ENCODE results near the gene RBM23. TPM values are rescaled to one million over a fixed set of nuclear protein-coding genes. Genes with fewer than 3 reads are reported as not detected.

The RBM23 gene
- polyA plus RNA-seq, 1 donor (not counting 4 experiments of a cell fraction or from before 2014, with no cell fraction given), result 50.8 TPM

GRCh38 chr14:22897357-22897756, 21.6 kb downstream of the RBM23 start:
- H3K4me3 ChIP-seq (ENCODE audit: control insufficient read depth in 2 of 3, extremely low read depth in 1 of 3, insufficient read depth in 2 of 3, low read depth in 1 of 3, low read length in 3 of 3), result no peak overlapping the region
- H3K27ac ChIP-seq (ENCODE audit: control insufficient read depth, insufficient read depth, low read length), result no peak overlapping the region
- dilution Hi-C loops (cut with MboI; ENCODE audit: extremely low pct_ligation_motif_present, low sequenced_read_pairs), result no loop called here
- TF ChIP-seq EZH2 (IDR thresholded peaks at IDR 0.05; ENCODE audit: low read length) (no peak), CTCF (optimal IDR thresholded peaks at IDR 0.05 in 1 of 3, IDR thresholded peaks at IDR 0.05 in 1 of 3, conservative IDR thresholded peaks at IDR 0.05 in 1 of 3; ENCODE audit: extremely low read depth in 1 of 3, insufficient read depth in 2 of 3, low read length in 3 of 3) (no peak)
- peaks cover 14% of the 10 kb centered on the region for H3K4me1 ChIP-seq (ENCODE audit: control insufficient read depth, extremely low read depth, insufficient read depth, low read length)
- H3K36me3 ChIP-seq (ENCODE audit: control insufficient read depth in 2 of 2, extremely low read depth in 1 of 2, insufficient read depth in 2 of 2, low read length in 2 of 2), result peaks cover 12 to 17% of the 10 kb centered on the region in 2 experiments
- no peaks in the 10 kb centered on the region for H3K9me3 ChIP-seq (ENCODE audit: control insufficient read depth, low read depth, low read length)
- H3K4me2 ChIP-seq (ENCODE audit: control insufficient read depth, extremely low read depth, insufficient read depth, low read depth, low read length), result no peak overlapping the region
- DNase-seq (ENCODE audit: low read depth, low spot score), result no peak
- H3K9me1 ChIP-seq (ENCODE audit: control insufficient read depth, extremely low read depth, insufficient read depth, low read length), result no peaks in the 10 kb centered on the region
- no peak overlapping the region for H2AFZ ChIP-seq (ENCODE audit: control insufficient read depth, low read length)
- H3K27me3 ChIP-seq (ENCODE audit: control insufficient read depth, extremely low read depth, insufficient read depth, low read length), result no peaks in the 10 kb centered on the region
- H3K9ac ChIP-seq (ENCODE audit: control insufficient read depth, extremely low read depth, insufficient read depth, low read length), result no peak overlapping the region
- no peaks in the 10 kb centered on the region for H4K20me1 ChIP-seq (ENCODE audit: control insufficient read depth, extremely low read depth, insufficient read depth, low read length)
- H3K79me2 ChIP-seq (ENCODE audit: control insufficient read depth, insufficient read depth, low read length), result no peaks in the 10 kb centered on the region
- FAIRE-seq, result no peak

GRCh38 chr14:22896760-22897159, 22.2 kb downstream of the RBM23 start:
- Histone ChIP-seq H3K4me3 (ENCODE audit: control insufficient read depth in 2 of 3, extremely low read depth in 1 of 3, insufficient read depth in 2 of 3, low read depth in 1 of 3, low read length in 3 of 3) (no peak overlapping the region), H3K27me3 (ENCODE audit: control insufficient read depth, extremely low read depth, insufficient read depth, low read length) (no peaks in the 10 kb centered on the region), H3K79me2 (ENCODE audit: control insufficient read depth, insufficient read depth, low read length) (no peaks in the 10 kb centered on the region), H3K27ac (ENCODE audit: control insufficient read depth, insufficient read depth, low read length) (no peak overlapping the region), H3K4me1 (ENCODE audit: control insufficient read depth, extremely low read depth, insufficient read depth, low read length) (peaks cover 14% of the 10 kb centered on the region), H3K4me2 (ENCODE audit: control insufficient read depth, extremely low read depth, insufficient read depth, low read depth, low read length) (no peak overlapping the region), H4K20me1 (ENCODE audit: control insufficient read depth, extremely low read depth, insufficient read depth, low read length) (no peaks in the 10 kb centered on the region), H2AFZ (ENCODE audit: control insufficient read depth, low read length) (no peak overlapping the region), H3K9me1 (ENCODE audit: control insufficient read depth, extremely low read depth, insufficient read depth, low read length) (no peaks in the 10 kb centered on the region), H3K36me3 (ENCODE audit: control insufficient read depth in 2 of 2, extremely low read depth in 1 of 2, insufficient read depth in 2 of 2, low read length in 2 of 2) (peaks cover 10 to 11% of the 10 kb centered on the region in 2 experiments), H3K9me3 (ENCODE audit: control insufficient read depth, low read depth, low read length) (no peaks in the 10 kb centered on the region), H3K9ac (ENCODE audit: control insufficient read depth, extremely low read depth, insufficient read depth, low read length) (no peak overlapping the region)
- DNase-seq (ENCODE audit: low read depth, low spot score), result no peak
- no peak for FAIRE-seq
- no peak for TF ChIP-seq CTCF (optimal IDR thresholded peaks at IDR 0.05 in 1 of 3, IDR thresholded peaks at IDR 0.05 in 1 of 3, conservative IDR thresholded peaks at IDR 0.05 in 1 of 3; ENCODE audit: extremely low read depth in 1 of 3, insufficient read depth in 2 of 3, low read length in 3 of 3)
- no peak for TF ChIP-seq EZH2 (IDR thresholded peaks at IDR 0.05; ENCODE audit: low read length)
- dilution Hi-C loops (cut with MboI; ENCODE audit: extremely low pct_ligation_motif_present, low sequenced_read_pairs), result no loop called here
